GM19397 (cell line): ENCODE measurements around the gene RFX6.
"Not testable (repeated sequence)": the region's sequence is repeated elsewhere in the genome, so short reads cannot be mapped to it uniquely, and the experiment has no call there.

Experiments used
- ATAC-seq: cut with Tn5 transposase; IDR thresholded peaks from one replicate; pipeline ENCODE4 v1.9.1; 2021; ENCODE audit warnings: mild to moderate bottlenecking, moderate library complexity; ENCODE audit not compliant: unreplicated experiment

RFX6 gene

GRCh38 chr6:116876635-116877611 lies at the start of gene RFX6:
TSS of gene RFX6 (plus strand) at chr6:116877242. CDS start at chr6:116877276, 34 bp downstream.
- ATAC-seq = no peak

- ATAC-seq = no peak
Observed at GRCh38 chr6:116827561-116828240, 49.3 kb upstream of the RFX6 start.

GRCh38 chr6:116828983-116829382 lies 48.1 kb upstream of the RFX6 start, which contains the start of gene GPRC6A:
TSS of gene GPRC6A (minus strand) at chr6:116829083. CDS start at chr6:116829013, 70 bp downstream.
- no peak for ATAC-seq

- not testable (repeated sequence) for ATAC-seq
Observed at GRCh38 chr6:116834526-116834925, 42.5 kb upstream of the RFX6 start.

- no peak for ATAC-seq
Observed at GRCh38 chr6:116836606-116837342, 40.3 kb upstream of the RFX6 start.

- ATAC-seq = no peak
Observed at GRCh38 chr6:116840091-116840490, 37.0 kb upstream of the RFX6 start.

- no peak for ATAC-seq
Observed at GRCh38 chr6:116842459-116842858, 34.6 kb upstream of the RFX6 start.

- no peak for ATAC-seq
Observed at GRCh38 chr6:116847227-116847626, 29.8 kb upstream of the RFX6 start.

GRCh38 chr6:116858060-116858459 lies 19.0 kb upstream of the RFX6 start:
- ATAC-seq = no peak

- no peak for ATAC-seq
Observed at GRCh38 chr6:116859264-116859663, 17.8 kb upstream of the RFX6 start.

GRCh38 chr6:116866281-116866871 lies 10.7 kb upstream of the RFX6 start:
- ATAC-seq = no peak

GRCh38 chr6:116872771-116873170 lies 4.3 kb upstream of the RFX6 start:
- no peak for ATAC-seq

GRCh38 chr6:116876107-116876506 lies 935 bp upstream of the RFX6 start:
- no peak for ATAC-seq

GRCh38 chr6:116877743-116878142 lies 701 bp downstream of the RFX6 start:
- no peak for ATAC-seq

- ATAC-seq = no peak
Observed at GRCh38 chr6:116881236-116881635, 4.2 kb downstream of the RFX6 start.

GRCh38 chr6:116883005-116883404 lies 6.0 kb downstream of the RFX6 start:
- no peak for ATAC-seq

GRCh38 chr6:116884530-116884929 lies 7.5 kb downstream of the RFX6 start:
- ATAC-seq = no peak

- no peak for ATAC-seq
Observed at GRCh38 chr6:116887168-116887567, 10.1 kb downstream of the RFX6 start.

GRCh38 chr6:116887894-116888293 lies 10.9 kb downstream of the RFX6 start:
- no peak for ATAC-seq

- no peak for ATAC-seq
Observed at GRCh38 chr6:116888732-116889360, 11.8 kb downstream of the RFX6 start.
